Karpas-422 (cell line): ENCODE data around the gene CIITA. TPM values are rescaled to one million over a fixed set of nuclear protein-coding genes. Genes with fewer than 3 reads are reported as not detected.

Experiments used
- DNase-seq: peaks from one replicate; pipeline ENCODE4 v3.0.0-alpha.2; 2015
- H2AFZ ChIP-seq: fragments of 200-600 bp; sonication (generic); 2 replicates; pipeline ENCODE4 v1.6.1; 2014; ENCODE audit warnings: antibody characterized with exemption, low read length, mixed read lengths
- H3K27ac ChIP-seq: fragments of 200-600 bp; sonication (generic); 2 replicates; pipeline ENCODE4 v1.5.1; 2014; ENCODE audit warnings: mild to moderate bottlenecking, low read length, moderate library complexity
- H3K27me3 ChIP-seq: fragments of 200-600 bp; sonication (generic); 2 replicates; pipeline ENCODE4 v1.6.1; 2014; ENCODE audit warnings: low read length, mixed read lengths
- H3K36me3 ChIP-seq: fragments of 200-600 bp; sonication (generic); 2 replicates; pipeline ENCODE4 v1.6.1; 2014; ENCODE audit warnings: low read length, mixed read lengths; ENCODE audit not compliant: insufficient read depth
- H3K4me1 ChIP-seq: fragments of 200-600 bp; sonication (generic); 2 replicates; pipeline ENCODE4 v1.6.1; 2014; ENCODE audit warnings: mild to moderate bottlenecking, low read length, mixed read lengths
- H3K4me2 ChIP-seq: fragments of 200-600 bp; sonication (generic); 2 replicates; pipeline ENCODE4 v1.6.1; 2014; ENCODE audit warnings: low read length, low read depth, mild to moderate bottlenecking; ENCODE audit not compliant: poor library complexity, severe bottlenecking
- H3K4me3 ChIP-seq: fragments of 200-600 bp; sonication (generic); 2 replicates; pipeline ENCODE4 v1.5.1; 2014; ENCODE audit warnings: mild to moderate bottlenecking, antibody characterized with exemption, low read length, mixed read lengths
- H3K79me2 ChIP-seq: fragments of 200-600 bp; sonication (generic); 2 replicates; pipeline ENCODE4 v1.6.1; 2014; ENCODE audit warnings: mild to moderate bottlenecking, low read length, mixed read lengths
- H3K9ac ChIP-seq: fragments of 200-600 bp; sonication (generic); 2 replicates; pipeline ENCODE4 v1.6.0; 2014; ENCODE audit warnings: low read length
- H3K9me2 ChIP-seq: fragments of 200-600 bp; sonication (generic), shearing (Covaris generic); replicated peaks from 2 replicates; pipeline ENCODE4 v1.6.0; 2014; ENCODE audit warnings: mild to moderate bottlenecking, low read length, moderate library complexity; ENCODE audit not compliant: insufficient read depth
- H3K9me3 ChIP-seq: fragments of 300-700, 200-600 bp; sonication (generic); 2 replicates; pipeline ENCODE4 v1.6.1; 2014; ENCODE audit warnings: low read length, mixed read lengths
- H4K20me1 ChIP-seq: fragments of 200-600 bp; sonication (generic); 2 replicates; pipeline ENCODE4 v1.6.1; 2014; ENCODE audit warnings: mild to moderate bottlenecking, antibody characterized with exemption, low read length, low read depth; ENCODE audit not compliant: insufficient read depth
- total RNA-seq: library from RNA; depleted of rRNA; stranded (reverse); fragments of >200 nt; shearing (Covaris generic); gene quantifications from 2 replicates; pipeline ENCODE4 v1.2.3, GENCODE V29; 2014; ENCODE audit warnings: low replicate concordance

CIITA gene
- total RNA-seq, 1 experiment from 2014 or later, result 66.2 TPM

DNA sequence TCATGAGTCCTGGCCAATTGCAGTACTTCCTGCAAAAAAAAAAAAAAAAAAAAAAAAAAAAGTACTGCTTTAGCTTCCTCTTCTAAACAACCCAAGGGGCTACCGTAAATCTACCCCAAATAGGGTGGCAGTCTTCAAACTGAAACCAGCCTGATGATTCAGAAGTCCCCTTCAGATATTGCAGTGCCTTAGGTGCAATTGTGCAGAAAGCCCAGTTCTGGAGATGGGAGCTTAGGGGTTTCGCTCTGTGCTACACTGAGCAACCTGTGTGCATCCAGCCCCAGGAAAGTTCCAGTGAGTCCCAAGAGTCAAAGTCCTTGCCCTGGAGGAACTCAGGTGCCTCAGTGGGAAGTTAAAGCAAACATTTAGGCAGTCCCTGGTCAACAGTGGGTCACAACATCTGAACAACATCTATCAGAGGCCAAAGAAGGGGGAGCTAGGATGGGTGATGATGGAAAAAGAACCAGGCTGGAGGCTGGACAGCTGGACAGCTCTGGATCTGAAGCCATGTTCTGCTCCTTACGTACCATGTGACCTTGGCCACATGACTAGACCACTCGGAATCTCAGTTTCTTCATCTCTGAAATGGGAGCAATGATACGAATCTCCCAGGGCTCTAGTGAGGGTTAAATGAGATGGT lies 6.7 kb upstream of the CIITA start:
- no peaks in the 10 kb centered on the region for H3K27me3 ChIP-seq
- peak overlapping the region; percentile 70 for H3K4me2 ChIP-seq
- H3K9me2 ChIP-seq, result no peaks in the 10 kb centered on the region
- H3K36me3 ChIP-seq, result no peaks in the 10 kb centered on the region
- DNase-seq, result peak; percentile 88
- no peak overlapping the region for H2AFZ ChIP-seq
- H3K79me2 ChIP-seq, result no peaks in the 10 kb centered on the region
- H3K4me1 ChIP-seq, result peaks cover 73% of the 10 kb centered on the region
- peak overlapping the region; percentile 15; the same call in 1 of the 2 replicates for H3K4me3 ChIP-seq
- H3K27ac ChIP-seq, result peak overlapping the region; percentile 78
- H4K20me1 ChIP-seq, result no peaks in the 10 kb centered on the region
- no peaks in the 10 kb centered on the region for H3K9me3 ChIP-seq
- peak overlapping the region; percentile 48 for H3K9ac ChIP-seq

DNA sequence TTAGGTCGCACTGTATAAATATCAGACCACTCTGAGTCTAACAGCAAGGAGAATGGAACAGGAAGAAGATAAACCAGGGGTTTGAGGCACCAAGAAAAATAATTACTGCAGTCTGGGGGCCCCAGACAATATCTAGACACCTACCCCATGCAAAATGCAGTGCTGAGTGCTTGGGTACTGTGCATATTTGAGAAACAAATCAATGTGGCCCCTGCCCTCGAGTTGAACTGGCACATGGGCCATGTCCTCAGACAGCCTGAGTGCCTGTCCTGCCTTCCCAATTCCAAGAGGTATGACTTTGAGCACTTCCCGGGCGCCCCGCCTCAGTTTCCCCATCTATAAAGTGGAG lies 6.2 kb upstream of the CIITA start:
- no peak for DNase-seq
- no peaks in the 10 kb centered on the region for H4K20me1 ChIP-seq
- H3K27ac ChIP-seq, result peak overlapping the region; percentile 78
- H3K9me2 ChIP-seq, result no peaks in the 10 kb centered on the region
- 0 out of 2 replicates have a peak overlapping the region, but pooled peaks have one; percentile 43 for H2AFZ ChIP-seq
- no peaks in the 10 kb centered on the region for H3K9me3 ChIP-seq
- peak overlapping the region; percentile 48 for H3K9ac ChIP-seq
- H3K4me1 ChIP-seq, result peaks cover 73% of the 10 kb centered on the region
- H3K4me3 ChIP-seq, result no peak overlapping the region
- H3K36me3 ChIP-seq, result no peaks in the 10 kb centered on the region
- no peaks in the 10 kb centered on the region for H3K27me3 ChIP-seq
- H3K79me2 ChIP-seq, result no peaks in the 10 kb centered on the region
- peak overlapping the region; percentile 70 for H3K4me2 ChIP-seq

DNA sequence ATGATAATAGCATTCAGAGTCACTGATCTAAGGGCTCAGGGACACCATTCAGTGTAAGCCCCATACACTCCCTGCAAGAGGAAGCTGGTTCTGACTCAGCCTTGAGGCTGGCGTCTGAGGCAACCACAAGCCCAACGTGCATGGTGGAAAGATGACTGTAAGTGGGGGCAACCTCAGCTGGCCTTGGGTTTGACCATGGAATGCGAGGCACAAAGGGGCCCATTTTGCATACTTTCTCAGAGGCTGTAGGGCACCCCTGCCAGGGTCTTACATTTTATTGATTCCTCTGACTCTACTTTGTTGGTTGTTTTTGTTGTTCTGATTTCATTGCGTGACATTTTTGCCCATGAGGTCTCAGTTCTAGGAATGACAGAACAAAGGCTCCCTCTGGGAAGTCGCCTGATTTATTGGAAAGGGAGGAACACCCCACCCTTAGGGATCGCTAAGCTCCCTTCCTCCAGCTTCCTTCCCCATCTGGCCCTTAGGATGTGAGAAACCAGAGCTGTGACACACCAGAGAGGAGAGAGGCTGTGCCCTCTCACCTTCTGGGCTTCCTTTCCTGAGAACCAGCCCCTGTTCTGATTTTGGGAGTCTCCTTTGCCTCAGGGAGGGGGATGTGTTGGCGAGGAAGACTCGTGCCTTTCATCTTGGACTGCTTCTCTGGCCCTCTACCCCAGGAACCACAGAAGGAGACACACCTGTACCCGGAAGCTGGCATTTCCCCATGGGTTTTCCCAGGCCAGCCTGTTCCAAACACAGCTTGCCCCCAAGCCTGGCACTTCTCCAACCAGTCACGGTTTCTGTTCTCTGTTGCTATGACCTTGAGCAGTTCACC lies 5.6 kb upstream of the CIITA start:
- Histone ChIP-seq H3K4me1 (peaks cover 73% of the 10 kb centered on the region), H3K36me3 (no peaks in the 10 kb centered on the region), H3K9ac (peak overlapping the region; percentile 48), H4K20me1 (no peaks in the 10 kb centered on the region), H3K27ac (peak overlapping the region; percentile 78; the same call in 1 of the 2 replicates), H2AFZ (peak overlapping the region; percentile 43; the same call in 1 of the 2 replicates), H3K79me2 (no peaks in the 10 kb centered on the region), H3K9me3 (no peaks in the 10 kb centered on the region), H3K4me3 (peak overlapping the region; percentile 1; the same call in 1 of the 2 replicates), H3K27me3 (no peaks in the 10 kb centered on the region), H3K9me2 (no peaks in the 10 kb centered on the region), H3K4me2 (peak overlapping the region; percentile 70)
- DNase-seq, result peak; percentile 79

DNA sequence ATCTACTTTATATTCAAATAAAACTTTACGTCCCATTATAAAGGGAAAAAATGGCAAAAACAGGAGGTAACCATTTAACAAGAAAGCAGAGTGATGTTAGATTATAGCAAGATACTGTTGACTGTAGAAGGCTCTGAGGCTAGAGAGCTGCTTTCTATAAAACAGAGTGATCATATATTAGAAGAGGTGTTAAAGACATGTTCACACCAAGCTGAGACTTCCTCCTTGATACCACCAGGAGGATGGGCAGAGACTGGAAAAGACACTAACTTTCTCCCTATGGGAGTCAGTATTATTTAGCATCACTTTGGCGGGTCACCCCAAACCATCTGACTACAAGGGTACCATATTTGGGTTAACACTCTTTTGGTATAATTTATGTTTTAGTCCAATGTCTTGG lies 687 bp upstream of the CIITA start:
- Histone ChIP-seq H3K9me2 (no peaks in the 10 kb centered on the region), H3K27me3 (no peaks in the 10 kb centered on the region), H3K4me2 (peak overlapping the region; percentile 73), H3K79me2 (peaks cover 43% of the 10 kb centered on the region), H2AFZ (0 out of 2 replicates have a peak overlapping the region, but pooled peaks have one; percentile 21), H3K36me3 (peaks cover 13% of the 10 kb centered on the region; the same call in 1 of the 2 replicates), H3K4me1 (peaks cover 50% of the 10 kb centered on the region), H3K9ac (peak overlapping the region; percentile 71), H3K27ac (peak overlapping the region; percentile 96), H3K4me3 (peak overlapping the region; percentile 59), H4K20me1 (no peaks in the 10 kb centered on the region; the same call in 1 of the 2 replicates), H3K9me3 (no peaks in the 10 kb centered on the region)
- peak; percentile 56 for DNase-seq

DNA sequence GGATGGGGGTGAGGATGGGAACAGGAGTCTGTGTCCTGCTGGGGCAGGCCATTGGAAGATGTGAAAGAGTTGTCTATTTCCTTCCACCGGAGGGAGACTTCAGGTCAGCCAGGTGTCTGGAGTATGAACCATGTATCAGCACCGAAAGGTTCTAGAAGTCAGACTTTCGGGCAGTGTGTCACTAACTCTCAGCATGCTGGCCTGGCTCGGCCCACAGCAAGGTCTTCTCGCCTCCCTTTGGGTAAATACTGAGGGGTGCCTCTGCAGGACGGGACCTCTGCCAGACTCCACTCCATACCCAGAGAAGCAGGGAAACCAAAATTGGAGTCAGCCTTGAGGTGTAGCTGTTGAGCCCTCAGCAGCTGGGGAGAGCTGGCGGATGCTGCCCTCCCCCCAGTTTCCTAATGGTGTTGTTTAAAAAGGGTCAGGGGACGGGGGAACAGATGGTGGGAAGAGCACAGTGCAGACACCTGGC lies 507 bp downstream of the CIITA start:
- H3K4me3 ChIP-seq, result peak overlapping the region; percentile 79
- peaks cover 53% of the 10 kb centered on the region for H3K79me2 ChIP-seq
- no peaks in the 10 kb centered on the region for H3K27me3 ChIP-seq
- H2AFZ ChIP-seq, result no peak overlapping the region
- peak; percentile 70 for DNase-seq
- no peaks in the 10 kb centered on the region for H3K9me2 ChIP-seq
- no peaks in the 10 kb centered on the region; the same call in 1 of the 2 replicates for H4K20me1 ChIP-seq
- peaks cover 20% of the 10 kb centered on the region for H3K36me3 ChIP-seq
- H3K4me2 ChIP-seq, result peak overlapping the region; percentile 73
- H3K9ac ChIP-seq, result peak overlapping the region; percentile 91
- H3K4me1 ChIP-seq, result peaks cover 50% of the 10 kb centered on the region
- peak overlapping the region; percentile 96 for H3K27ac ChIP-seq
- no peaks in the 10 kb centered on the region for H3K9me3 ChIP-seq

DNA sequence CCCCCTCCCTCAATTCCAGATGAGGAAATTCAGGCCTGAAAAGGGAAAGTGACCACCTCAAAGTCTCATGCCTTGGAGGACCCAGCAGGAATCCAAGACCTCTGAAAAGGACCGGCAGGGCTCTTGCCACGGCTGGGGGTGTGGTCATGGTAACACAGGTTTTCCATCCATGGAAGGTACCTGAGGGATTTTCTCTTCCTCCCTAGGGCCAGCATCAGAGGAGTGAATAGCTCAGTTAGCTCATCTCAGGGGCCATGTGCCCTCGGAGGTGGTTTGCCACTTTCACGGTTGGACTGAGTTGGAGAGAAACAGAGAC lies 1.3 kb downstream of the CIITA start:
- no peaks in the 10 kb centered on the region for H3K27me3 ChIP-seq
- H4K20me1 ChIP-seq, result no peaks in the 10 kb centered on the region; the same call in 1 of the 2 replicates
- H3K9ac ChIP-seq, result peak overlapping the region; percentile 91
- peak overlapping the region; percentile 73 for H3K4me2 ChIP-seq
- peak overlapping the region; percentile 96 for H3K27ac ChIP-seq
- H2AFZ ChIP-seq, result no peak overlapping the region
- H3K4me3 ChIP-seq, result peak overlapping the region; percentile 79
- peaks cover 58% of the 10 kb centered on the region for H3K79me2 ChIP-seq
- H3K36me3 ChIP-seq, result peaks cover 20% of the 10 kb centered on the region
- peaks cover 56% of the 10 kb centered on the region for H3K4me1 ChIP-seq
- H3K9me3 ChIP-seq, result no peaks in the 10 kb centered on the region
- peak; percentile 80 for DNase-seq
- H3K9me2 ChIP-seq, result no peaks in the 10 kb centered on the region

DNA sequence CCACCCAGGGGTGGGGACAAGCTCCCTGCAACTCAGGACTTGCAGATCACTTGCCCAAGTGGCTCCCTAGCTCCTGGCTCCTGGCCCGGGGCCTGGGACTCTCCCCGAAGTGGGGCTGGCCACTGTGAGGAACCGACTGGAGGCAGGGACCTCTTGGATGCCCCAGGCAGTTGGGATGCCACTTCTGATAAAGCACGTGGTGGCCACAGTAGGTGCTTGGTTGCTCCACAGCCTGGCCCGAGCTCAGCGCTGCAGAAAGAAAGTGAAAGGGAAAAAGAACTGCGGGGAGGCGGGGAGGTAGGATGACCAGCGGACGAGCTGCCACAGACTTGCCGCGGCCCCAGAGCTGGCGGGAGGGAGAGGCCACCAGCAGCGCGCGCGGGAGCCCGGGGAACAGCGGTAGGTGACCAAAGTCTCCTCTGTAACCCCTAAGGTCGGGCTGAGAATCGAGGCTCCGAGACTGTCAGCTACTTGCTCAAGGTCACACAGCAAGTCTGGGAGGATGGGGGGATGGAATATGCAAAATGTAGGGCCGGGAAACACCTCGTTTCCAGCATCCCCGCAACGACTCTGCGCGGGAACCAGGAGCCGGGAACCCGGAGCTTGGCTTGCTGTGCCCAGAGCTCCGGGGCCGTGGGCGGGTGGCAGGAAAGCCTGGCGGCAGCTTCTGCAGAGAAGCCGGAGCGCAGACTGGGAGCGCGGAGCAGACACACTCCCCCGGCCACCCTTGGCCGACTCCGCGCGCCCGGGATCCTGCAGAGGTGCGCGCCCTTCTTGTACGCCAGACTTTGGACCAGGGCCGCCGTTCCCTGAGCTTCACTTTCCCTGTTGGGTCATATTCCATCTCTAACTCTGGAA lies 1.9 kb downstream of the CIITA start:
- Histone ChIP-seq H3K4me1 (peaks cover 62% of the 10 kb centered on the region), H3K9ac (peak overlapping the region; percentile 91), H3K4me3 (peak overlapping the region; percentile 79), H3K79me2 (peaks cover 64% of the 10 kb centered on the region), H3K27ac (peak overlapping the region; percentile 96), H3K9me3 (no peaks in the 10 kb centered on the region), H3K27me3 (no peaks in the 10 kb centered on the region), H3K4me2 (peak overlapping the region; percentile 73), H3K36me3 (peaks cover 24% of the 10 kb centered on the region), H3K9me2 (no peaks in the 10 kb centered on the region), H2AFZ (no peak overlapping the region), H4K20me1 (no peaks in the 10 kb centered on the region; the same call in 1 of the 2 replicates)
- DNase-seq, result peak; percentile 73
